Measurements from ENCODE around the gene PYHIN1.

Gene PYHIN1

DNA sequence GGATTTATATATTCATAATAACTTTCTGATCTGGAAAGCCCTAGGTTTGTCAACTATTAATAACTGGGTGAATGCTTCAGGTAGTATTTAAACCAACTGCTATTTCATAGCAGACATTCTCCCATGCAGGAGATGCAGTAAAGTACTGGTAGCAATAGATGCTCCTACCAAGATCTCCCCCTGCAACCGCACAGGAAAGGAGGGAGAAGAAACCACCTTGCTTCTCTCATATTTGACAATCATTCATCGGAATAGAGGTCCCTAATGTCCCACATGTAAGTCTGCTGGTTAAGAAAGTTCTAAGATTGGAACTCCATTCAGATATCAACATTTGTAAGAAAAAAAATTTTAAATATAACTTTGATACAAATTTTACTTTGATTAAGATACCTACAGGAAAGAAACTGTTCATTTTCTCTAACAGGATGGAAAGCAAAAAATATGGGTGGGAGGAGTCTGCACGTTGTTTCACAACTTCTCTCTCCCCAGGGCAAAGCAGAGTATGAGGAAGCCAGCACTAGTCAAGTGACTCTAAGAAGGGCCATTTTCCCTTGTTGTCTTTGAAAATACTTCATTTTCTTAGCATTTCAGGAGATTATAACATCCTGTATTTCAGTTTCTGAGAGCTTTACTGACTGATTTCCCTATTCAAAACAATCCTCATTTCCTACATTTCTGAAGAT lies at the start of gene PYHIN1:
Gene PYHIN1, plus strand, starts transcription at position 498 of the 683 bp plus-strand sequence. CDS start 5,359 bp downstream, outside the sequence.
- no peak for FAIRE-seq

DNA sequence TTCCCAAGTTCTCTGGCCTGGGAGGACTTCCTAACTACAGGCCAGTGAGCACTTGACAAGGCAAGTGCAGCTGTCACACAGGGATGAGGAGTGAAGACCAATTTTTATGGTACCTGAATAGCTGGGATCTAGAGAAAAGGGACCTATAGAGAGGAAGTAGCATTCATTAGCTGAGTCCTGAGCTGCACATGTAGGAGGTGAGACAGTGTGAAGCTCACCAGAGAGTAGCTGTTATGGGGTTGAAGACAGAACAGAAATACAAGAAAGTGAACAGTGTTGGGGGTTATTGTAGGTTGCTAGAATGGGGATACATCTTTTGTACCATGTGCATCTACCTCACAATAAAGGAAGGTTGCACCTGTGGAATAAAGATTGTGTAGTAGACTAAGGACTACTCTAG lies 37.7 kb upstream of the PYHIN1 start:
- no peak for FAIRE-seq

DNA sequence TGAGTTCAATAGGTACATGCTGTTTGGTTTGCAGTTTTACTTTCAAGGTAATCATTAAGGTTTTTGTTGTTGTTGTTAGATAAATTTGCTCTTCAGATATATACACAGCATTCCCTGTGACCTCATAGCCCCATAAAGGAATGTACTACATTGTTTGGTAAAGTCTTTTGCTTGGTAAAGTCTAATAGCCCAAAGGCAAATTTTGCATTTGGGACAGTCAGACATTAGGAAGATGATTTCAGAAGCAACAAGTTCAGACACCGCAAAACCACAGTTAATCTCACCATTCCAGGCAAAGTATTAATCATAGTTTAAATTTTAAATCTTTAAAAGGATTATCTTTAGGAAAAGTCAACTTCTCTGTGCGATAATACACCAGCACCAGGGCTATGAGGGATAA lies 32.6 kb upstream of the PYHIN1 start:
- no peak for FAIRE-seq

DNA sequence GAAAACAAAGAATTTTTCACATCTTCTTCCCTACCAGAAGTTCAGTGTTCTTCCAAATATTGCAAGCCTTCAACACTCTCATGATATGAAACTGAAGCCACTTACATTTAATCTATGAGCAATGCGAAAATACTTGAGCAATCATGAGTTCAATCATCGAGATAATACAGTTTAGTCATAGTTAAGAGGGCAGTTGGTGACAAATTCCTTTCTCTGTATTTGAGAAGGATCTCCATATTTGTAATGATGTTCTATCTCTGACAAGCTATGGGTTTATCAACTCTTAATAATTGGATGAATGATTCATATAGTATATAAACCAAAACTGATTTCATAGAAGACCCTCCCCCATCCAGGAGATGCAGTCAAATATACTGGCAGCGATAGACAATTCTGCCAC lies 29.7 kb upstream of the PYHIN1 start:
- no peak for FAIRE-seq

DNA sequence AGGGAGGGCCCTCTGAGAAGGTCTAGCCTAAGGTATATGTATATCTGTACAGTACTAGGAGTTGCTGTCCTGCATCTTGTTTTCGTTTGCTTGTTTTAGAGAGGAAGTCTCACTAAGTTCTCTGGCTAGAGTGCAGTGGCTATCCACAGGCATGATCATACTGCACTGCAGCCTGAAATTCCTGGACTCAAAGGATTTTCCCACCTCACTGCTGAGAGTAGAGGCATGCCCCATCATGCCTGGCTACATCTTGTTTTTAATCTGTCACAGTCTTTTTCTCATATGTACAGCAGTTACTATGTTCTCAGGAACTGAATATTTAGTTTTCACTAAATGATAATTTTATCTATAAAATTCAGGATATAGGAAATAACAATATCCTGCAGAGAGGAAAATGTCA lies 15.3 kb upstream of the PYHIN1 start:
- no peak for FAIRE-seq

DNA sequence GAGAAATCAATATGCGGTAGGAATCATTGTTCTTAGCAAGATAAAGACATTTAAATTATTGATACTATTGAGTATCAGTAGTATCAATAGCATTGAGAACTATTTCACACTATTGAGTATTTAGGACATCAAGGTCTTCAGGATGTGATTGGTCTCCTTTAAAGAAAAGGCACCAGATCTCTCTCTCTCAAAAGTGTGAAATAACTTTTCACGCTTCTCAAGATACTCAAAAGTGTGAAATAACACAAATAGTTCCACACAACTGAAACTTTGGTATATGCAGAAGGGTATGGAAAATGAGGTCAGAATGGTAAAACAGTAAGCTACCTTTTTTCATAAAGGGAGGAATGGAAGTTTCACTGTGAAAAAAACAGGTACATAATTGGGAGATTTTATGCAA lies 6.7 kb upstream of the PYHIN1 start:
- no peak for FAIRE-seq

DNA sequence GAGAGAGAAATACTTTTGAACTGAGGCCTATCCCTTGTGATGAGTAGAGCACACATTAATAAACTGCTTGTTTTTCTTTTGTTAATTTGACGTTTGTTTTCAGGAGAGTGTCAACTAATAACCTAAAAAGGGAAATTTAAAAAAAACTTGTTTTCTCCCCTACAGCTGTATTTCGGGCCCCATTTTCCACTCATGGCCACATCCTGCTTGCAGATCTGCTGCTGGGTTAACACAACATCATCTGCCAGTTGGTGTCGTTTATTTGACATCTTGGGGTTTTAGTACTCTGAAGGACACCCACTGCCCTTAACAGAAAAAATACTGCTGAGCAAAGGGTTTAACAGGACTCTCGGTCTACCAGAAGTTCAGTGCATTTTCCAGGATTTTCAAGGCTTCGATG lies 848 bp upstream of the PYHIN1 start:
- no peak for FAIRE-seq

DNA sequence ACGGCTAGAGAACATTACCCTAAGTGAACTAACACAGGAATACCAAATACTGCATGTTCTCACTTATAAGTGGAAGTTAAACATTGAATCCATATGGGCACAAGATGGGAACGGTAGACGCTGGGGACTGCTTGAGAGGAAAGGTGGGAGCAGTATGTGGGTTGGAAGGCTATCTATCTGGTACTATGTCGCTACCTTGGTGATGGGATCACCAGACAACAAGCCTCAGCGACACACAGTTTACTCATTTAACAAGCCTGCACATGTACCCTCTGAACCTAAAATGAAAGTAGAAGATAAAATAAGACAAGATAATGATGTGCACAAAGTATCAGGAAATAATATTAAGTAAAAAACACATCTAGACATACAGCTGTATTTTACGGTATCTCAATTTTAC lies 819 bp downstream of the PYHIN1 start:
- no peak for FAIRE-seq

DNA sequence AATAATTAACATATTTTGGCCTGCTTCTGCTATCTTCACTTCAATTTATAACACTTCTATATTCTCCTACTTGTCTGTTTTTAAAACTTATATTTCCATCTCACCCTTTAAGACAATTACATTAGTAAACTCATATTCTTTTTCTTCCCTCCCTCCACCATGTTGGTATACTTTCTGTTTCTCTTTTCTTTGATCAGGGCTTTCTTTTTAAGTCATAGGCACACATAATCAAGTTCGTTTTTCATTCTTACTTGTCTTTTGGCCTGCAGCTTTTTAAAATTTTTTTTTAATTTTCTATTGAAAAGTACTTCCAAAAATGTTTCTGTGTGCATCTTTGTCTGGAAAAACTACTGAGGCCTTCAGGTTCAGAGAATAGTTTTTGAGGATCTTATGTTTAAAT lies 2.3 kb downstream of the PYHIN1 start:
- no peak for FAIRE-seq

DNA sequence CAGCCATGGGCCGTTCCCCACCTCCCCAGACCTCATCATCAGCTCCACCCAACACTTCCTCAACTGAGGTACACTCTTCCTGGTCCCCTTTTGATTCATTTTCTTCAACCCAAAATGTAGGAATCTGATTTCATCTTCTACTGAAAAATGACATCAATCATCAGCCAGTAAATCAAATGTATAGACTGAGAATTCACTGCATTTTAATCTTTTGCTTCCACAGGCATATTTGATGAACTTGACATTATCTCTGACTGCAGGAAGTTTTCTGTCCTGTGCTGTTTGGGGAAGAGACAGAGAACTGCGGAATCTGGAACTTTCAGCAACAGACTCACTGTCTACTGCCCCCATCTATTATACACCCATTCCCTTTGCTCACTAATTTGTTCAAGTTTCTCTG lies 7.8 kb downstream of the PYHIN1 start:
- no peak for FAIRE-seq

DNA sequence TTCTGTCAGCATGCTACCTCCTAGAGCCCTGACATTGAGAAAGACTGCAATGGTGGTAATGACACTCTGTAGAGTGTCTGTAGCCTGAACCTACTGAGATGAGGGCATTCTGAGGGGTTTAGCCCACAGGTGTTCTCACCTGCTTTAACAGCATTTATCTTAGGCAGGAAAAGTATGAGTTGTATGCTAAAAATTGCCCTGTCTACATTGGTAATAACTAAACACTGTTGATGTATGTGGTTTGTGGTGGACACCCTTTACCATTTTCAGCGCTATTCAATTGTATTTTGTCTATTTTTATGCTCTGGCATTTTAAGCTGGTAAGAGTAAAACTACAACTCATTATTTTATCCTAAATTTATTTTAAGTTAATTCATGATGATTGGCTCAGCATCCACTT lies 10.0 kb downstream of the PYHIN1 start:
- FAIRE-seq, result no peak

DNA sequence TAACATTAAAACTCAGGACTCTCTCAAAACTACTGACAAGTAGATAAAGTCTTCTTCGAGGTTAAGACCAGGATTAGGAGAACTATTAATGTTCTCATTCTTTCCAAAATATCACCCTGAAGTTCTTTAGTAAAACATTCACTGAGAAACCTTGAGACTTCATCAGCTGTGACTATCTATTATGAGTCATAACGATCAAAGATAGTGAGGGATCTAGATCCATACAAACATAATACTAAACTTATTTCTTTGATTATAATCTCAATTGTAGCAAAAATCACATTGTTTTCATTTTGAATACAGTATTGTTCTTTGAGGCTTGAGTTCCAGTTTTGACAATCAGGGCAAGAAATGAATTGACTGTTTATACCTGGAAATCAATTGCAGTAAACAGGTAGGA lies 11.1 kb downstream of the PYHIN1 start:
- FAIRE-seq, result no peak

DNA sequence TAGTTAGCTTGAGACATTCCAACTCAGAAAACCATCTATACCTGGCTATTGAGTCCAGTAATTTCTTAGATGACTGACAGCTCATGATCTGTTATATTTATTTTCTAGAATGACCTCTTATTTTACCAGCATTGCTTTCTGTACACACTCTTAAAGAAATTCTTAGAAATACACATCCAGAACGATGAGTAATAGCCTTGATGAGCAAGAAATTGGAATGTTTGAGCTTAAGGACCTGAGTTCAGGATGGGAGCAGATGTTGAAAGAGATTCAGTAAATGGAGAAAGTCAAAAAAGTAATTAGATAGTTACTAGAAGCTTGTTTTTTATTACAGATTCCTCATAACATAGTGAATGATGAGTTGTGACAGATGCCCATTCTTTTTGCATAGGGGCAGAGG lies 11.7 kb downstream of the PYHIN1 start:
- no peak for FAIRE-seq

DNA sequence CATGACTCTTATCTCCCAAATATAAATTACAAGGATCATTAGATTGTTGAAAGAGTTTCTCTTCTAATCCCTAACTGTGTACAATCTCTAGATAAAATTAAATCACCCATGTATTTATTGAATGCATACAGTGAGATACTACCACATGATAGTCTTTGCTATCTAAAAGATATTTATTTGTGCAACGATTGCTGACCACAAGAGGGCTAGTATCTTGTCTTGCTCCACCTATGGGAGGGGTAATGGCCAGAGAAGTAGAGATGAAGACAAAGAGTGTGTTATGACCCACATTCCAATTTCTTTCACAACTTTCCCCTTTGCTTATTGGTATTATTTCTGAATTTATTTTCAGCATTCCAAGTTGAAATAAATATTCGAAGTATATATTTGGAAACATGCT lies 13.7 kb downstream of the PYHIN1 start:
- no peak for FAIRE-seq

DNA sequence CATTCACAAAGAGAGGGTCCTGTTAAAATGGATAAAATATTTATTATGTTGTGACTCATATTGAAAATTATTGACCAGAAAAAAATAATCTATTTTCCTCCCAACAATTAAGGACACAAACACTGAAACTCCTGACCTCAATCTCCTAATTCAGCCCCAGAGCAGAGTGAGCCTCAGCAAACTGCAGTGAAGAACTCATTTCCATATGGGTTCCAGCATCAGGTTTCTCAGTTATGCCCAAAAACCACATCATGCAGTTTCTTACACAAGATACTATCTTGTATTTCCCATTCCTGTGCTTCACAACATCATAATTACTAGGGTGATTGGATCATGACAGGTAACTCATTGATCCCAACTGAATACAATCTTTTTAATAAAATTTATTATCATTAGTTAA lies 15.4 kb downstream of the PYHIN1 start:
- no peak for FAIRE-seq

DNA sequence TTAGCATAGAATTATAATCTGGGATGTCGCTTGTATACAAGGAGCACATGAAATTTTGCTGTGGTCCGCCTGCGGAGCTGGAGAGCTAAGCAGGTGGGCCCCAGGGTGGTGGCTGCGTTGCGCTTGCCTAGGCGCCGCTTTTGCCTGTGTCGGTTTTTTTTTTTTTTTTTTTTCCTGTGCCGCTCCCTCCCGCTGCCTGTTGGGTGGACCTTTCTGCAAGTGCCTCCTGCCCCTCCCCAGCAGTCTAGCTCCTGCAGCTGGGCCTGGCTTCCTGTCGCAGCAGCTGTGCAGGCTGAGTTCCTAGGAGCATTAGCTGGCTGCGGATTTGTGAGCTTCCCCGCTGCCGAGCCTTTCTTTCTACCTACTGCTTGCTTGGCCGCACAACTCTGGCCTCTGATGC lies 20.6 kb downstream of the PYHIN1 start:
- no peak for FAIRE-seq

DNA sequence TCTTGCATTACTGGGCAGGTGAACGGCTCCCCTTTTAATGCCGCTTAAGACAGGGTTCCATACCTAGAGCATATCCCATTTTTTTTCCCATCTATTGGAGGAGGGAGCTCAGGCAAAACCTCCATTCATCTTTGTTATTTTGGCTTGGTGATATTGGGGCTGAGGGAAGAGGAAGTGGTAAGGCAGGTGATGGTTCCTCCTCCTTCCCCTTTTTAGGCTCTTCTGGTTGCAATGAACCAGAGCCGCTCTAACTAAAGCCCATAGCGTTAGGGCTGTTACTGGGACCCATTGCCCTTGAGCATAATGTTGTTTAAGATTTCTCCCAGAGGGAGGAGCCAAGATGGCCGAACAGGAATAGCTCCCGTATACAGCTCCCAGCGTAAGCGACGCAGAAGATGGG lies 21.1 kb downstream of the PYHIN1 start:
- FAIRE-seq, result no peak

DNA sequence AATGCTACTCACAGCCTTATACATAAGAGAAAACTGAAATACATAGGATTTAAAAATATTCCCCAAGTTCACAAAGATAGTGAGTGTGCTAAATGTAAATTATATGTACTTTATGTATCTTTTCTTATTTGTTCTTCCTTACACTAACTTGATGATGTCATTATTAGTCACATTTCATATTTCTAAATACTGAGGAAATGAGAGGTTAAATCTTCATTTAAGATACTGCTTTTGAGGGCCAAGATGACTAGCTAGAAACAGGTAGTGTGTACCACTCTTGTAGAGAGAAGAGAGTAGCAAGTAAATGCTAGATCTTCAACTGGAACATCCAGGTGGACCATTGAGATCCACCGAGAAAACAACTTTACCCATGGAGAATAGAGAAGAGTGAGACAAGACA lies 29.8 kb downstream of the PYHIN1 start:
- FAIRE-seq, result no peak

DNA sequence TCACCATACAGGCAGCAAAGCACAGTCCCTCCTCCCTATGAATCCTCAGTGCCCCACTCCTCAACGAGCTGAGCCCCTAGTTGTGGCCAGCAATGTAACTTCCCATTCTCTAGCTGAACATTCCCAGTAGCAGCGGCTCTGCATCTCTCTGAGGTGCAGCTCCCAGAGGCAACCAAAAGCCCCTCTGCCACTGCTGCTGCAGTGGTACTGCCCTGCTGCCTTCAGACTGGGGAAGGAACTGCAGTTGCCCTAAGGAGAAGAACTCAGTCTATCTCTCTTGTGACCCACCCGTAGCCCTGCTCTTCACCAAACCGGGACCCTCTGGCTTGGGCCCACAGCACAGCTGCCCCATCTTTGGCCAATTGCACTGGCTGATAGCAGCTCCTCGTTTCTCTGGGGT lies 31.6 kb downstream of the PYHIN1 start:
- FAIRE-seq, result no peak

DNA sequence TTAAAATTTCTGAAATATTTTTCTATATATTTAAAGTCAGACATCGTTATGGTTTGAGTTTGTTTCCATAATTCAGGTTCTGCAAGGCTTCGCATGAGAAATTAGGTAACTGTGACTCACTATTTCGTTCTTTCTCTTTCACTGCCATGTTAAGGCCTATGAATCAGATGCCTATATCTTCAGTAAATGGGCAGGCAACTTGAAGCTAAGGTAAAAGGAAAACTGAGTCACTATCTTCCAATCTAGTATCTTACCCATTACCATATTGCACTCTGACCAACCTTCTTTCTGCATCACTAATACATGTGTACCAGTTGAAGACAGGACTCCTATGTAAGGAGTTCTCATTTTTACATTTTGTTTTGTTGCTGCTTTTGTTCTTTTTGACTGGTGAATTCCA lies 37.8 kb downstream of the PYHIN1 start:
- no peak for FAIRE-seq

DNA sequence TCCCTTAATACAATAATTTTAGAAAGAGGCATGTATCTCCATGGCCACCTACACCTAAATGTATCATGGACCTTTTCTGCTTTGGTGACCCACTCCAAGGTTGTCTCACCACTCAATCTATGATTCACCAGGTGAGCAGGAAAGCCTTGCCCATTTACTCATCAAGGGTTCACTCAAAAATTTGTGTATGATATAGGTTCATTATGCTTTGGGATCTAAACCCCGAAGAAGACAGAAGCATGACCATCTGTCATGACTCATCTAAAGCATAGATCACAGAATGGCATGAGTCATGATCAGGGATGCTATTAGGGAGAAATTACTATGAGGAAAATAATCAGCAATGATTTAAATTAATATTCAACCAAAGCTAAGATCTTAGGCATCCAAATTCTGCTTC lies 38.5 kb downstream of the PYHIN1 start:
- FAIRE-seq, result no peak

DNA sequence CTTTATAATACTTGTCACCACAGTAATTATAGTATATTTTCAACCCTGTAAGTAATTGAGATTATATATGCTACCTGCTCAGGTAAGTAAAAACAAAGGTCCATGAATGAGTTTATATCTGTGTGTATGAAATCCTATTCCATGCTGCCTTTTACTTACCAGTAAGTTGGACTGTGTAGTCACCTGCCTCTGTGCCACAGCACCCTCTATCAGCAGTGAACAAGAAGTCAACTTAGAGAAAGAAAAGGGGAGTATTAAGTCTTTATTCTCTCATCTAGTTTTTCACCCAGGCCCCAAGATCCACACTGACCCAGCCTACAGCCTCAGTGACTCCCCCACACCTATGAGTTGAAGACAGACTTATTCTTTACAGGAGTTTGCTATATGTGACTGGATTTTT lies 41.5 kb downstream of the PYHIN1 start:
- no peak for FAIRE-seq

DNA sequence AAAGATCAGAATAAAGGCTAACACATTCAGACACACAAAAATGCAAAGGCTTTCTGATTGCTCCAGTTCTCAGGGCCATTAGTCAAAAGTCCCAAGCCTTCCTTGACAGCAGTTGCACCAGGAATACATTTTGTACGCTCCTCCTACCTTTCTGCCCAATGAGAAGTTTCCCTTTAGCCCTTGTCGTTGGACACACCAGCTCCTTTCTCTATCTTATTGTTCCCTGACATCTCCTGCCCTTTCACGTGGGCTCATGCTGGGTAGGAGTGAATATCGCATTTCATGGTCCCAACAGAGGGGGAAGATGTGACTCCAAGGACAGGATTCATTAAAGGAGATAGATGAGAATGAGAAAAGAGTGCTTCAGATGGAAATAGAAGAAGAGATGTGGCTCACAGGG lies 44.9 kb downstream of the PYHIN1 start:
- FAIRE-seq, result no peak

DNA sequence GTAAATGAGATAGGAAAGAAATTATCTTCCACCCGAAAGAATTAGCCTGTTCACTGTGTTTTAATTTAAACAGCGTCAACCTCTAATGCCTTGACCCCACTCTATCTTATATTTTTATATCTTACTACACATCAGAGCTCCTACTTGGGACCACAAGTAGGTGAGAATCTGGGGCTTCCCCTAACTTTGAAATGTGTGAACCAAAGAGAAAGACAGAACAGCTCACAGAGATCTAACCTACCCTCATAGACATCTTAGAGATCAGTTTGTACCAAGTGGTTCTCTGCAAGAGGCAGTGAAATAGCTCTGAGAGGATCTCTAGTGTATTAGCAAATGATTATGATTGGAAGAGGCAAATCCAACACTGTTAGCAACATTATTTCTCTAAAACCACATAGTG lies 47.4 kb downstream of the PYHIN1 start:
- no peak for FAIRE-seq

DNA sequence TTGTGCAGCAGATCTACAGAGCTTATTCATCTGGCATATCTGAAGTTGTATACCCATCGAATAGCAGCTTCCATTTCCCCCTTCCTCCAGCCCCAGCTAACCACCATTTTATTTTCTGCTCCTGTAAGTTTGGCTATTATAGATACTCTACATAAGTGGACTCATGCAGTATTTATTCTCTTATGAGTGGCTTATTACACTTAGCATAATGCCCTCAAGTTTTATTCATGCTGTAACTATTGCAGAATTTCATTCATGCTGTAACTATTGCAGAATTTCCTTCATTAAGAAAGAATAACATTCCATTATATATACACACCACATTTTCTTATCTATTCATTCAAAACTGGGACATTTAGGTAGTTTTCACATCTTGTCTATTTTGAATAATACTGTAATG lies 47.9 kb downstream of the PYHIN1 start:
- FAIRE-seq, result no peak

DNA sequence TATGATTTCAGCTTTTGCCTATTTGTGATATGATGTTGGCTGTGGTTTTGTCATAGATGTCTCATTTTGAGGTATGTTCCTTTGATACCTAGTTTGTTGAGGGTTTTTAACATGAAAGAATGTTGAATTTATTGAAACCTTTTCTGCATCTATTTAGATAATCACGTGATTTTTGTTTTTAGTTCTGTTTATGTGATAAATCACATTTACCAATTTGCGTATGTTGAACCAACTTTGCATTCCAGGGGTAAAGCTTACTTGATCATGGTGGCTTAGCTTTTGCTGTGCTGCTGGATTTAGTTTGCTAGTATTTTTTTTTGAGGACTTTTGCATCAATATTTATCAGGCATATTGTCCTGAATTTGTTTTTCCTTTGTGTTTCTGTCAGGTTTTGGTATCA lies 51.9 kb downstream of the PYHIN1 start:
- no peak for FAIRE-seq

All from G401.6 (cell line).